Activated CD4-positive, alpha-beta T cell treated with anti-CD3 and anti-CD28 coated beads for 48 hours (primary cell): Measurements from ENCODE around the gene ICOSLG.
"Not testable (repeated sequence)": the region's sequence is repeated elsewhere in the genome, so short reads cannot be mapped to it uniquely, and the experiment has no call there.

Experiments used
- DNase-seq: peaks from one replicate; pipeline ENCODE4 v3.0.0-alpha.2; 2020

The ICOSLG gene

GRCh38 chr21:44240842-44241241, at the start of gene ICOSLG:
Gene ICOSLG, minus strand, starts transcription at chr21:44240943. Its CDS starts 126 bp downstream, at chr21:44240817.
- not testable (repeated sequence) for DNase-seq

GRCh38 chr21:44289381-44290010, 48.8 kb upstream of the ICOSLG start:
- no peak for DNase-seq

GRCh38 chr21:44288251-44289110, 47.7 kb upstream of the ICOSLG start:
- DNase-seq, result no peak

GRCh38 chr21:44286716-44287632, 46.2 kb upstream of the ICOSLG start:
- no peak for DNase-seq

GRCh38 chr21:44286086-44286715, 45.5 kb upstream of the ICOSLG start:
- no peak for DNase-seq

- no peak for DNase-seq
Observed at GRCh38 chr21:44285138-44285992, 44.6 kb upstream of the ICOSLG start, which contains the start of gene AIRE. Gene AIRE, plus strand, starts transcription at chr21:44285876. Its CDS starts 131 bp downstream, at chr21:44286007.

GRCh38 chr21:44283948-44284347, 43.2 kb upstream of the ICOSLG start:
- DNase-seq, result no peak

- DNase-seq, result not testable (repeated sequence)
Observed at GRCh38 chr21:44283211-44283785, 42.6 kb upstream of the ICOSLG start.

GRCh38 chr21:44282370-44282769, 41.6 kb upstream of the ICOSLG start:
- no peak for DNase-seq

- DNase-seq, result no peak
Observed at GRCh38 chr21:44281801-44282200, 41.1 kb upstream of the ICOSLG start.

- DNase-seq, result no peak
Observed at GRCh38 chr21:44279354-44280260, 38.9 kb upstream of the ICOSLG start.

- DNase-seq, result no peak
Observed at GRCh38 chr21:44275041-44275440, 34.3 kb upstream of the ICOSLG start.

- DNase-seq, result no peak
Observed at GRCh38 chr21:44273046-44273445, 32.3 kb upstream of the ICOSLG start.

GRCh38 chr21:44272284-44272858, 31.6 kb upstream of the ICOSLG start:
- no peak for DNase-seq

GRCh38 chr21:44271558-44272283, 31.0 kb upstream of the ICOSLG start:
- DNase-seq, result no peak

- no peak for DNase-seq
Observed at GRCh38 chr21:44269090-44269489, 28.3 kb upstream of the ICOSLG start.

GRCh38 chr21:44267655-44268142, 27.0 kb upstream of the ICOSLG start:
- peak; percentile 24 for DNase-seq

GRCh38 chr21:44265734-44266270, 25.1 kb upstream of the ICOSLG start:
- DNase-seq, result no peak
